ENCODE measurements around the gene IGFALS.

DNA sequence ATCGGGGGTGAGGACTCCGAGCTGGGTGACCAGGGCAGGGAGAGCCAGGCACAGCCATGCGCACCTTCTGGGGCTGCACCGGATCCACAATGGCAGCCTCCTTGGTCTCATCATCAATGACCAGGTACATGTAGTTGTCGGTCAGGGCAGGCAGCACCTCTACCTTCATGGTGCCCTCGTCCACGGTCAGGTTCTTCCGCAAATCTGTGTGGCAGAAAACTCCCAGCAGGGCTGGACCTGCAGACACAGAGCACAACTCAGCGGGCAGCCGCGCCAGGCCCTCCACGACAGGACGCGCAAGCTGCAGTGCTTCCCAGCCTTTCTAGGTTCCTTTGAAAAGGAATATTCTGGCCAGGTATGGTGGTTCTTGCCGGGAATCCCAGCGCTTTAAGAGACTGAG, 29.3 kb upstream of the IGFALS start:
- TF ChIP-seq POLR2A (IDR thresholded peaks at IDR 0.05) (no peak), CTCF (IDR thresholded peaks at IDR 0.05) (no peak)

Measured in Peyer's patch (tissue), 4 donors.